ENCODE measurements around the gene TMUB1. TPM values are rescaled to one million over a fixed set of nuclear protein-coding genes. Genes with fewer than 3 reads are reported as not detected.

TMUB1 gene
- total RNA-seq, 1 donor from 2014 or later, result 59.9 TPM

DNA sequence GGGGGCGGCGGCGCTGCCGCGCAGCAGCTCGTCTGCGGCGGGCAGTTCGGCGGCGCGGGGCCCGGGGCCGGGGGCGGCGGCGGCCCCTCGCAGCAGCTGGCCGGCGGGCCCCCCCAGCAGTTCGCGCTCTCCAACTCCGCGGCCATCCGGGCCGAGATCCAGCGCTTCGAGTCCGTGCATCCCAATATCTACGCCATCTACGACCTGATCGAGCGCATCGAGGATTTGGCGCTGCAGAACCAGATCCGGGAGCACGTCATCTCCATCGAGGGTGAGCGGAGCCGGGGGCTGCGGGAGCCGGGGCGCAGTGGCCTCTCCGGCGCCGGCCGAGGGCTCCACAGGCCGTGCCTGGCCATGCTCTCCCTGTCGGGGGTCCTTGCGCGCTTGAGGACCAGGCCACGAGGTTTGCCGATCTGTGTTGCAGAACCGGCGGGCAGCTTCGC is 3.5 kb upstream of the TMUB1 start:
- peak; percentile 38 for DNase-seq (ENCODE audit: low read depth)

DNA sequence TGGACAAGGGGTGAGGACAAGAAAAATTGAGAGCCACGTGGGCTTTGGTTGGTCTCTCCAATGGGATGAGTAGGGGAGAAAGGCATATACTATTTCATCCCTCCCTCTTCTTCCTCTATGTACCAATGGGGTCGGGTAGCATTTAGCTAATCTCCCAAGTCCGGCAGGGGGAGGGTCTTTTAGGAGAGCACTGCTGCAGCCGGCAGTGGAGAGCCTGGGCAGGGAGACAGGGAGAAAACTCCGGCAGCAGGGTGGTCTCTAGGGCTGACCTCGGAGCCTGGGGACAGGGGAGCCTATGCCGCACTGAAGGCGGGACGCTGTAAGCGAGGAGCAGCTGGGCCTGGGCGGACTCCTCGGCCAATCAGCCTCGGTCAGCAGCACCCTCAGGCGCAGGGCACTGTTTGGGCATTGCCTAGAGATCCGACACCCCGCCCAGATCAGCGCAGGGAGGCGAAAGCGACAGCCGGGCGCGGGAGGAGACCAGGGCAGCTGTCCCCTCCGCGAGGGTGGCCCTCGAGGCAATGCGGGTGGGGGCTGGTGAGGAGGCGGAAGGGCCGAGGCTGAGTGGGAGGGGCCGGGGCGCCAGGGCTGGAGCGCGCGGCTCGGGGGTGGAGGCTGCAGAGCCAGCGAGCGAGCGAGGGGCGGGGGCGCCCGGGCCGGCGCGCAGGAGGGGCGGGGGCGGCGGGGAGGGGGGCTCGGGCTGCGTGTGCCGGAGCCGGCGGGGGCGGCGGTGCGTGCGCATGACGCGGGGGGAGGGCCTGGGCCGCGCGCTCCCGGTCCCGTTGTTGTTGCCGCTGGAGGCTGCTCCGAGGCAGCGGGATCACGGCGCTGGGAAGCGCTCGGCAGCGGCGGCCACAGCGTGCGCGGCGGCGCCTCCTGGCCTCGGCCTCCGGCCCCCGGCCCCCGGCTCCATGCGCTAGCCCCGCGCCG is 2.7 kb upstream of the TMUB1 start, which contains the start of gene AGAP3:
TSS of gene AGAP3 (plus strand) at position 785 of the 930 bp plus-strand sequence. CDS start 267 bp downstream, outside the sequence.
- DNase-seq (ENCODE audit: low read depth), result peak; percentile 99

GRCh38 chr7:151085329-151085690 is 2.0 kb upstream of the TMUB1 start:
- DNase-seq (ENCODE audit: low read depth), result no peak

GRCh38 chr7:151083824-151084160 is 499 bp upstream of the TMUB1 start:
- no peak for DNase-seq (ENCODE audit: low read depth)

- DNase-seq (ENCODE audit: low read depth), result no peak
Measured at GRCh38 chr7:151082141-151083070, 887 bp downstream of the TMUB1 start.

GRCh38 chr7:151081170-151082101 is 1.9 kb downstream of the TMUB1 start:
- peak; percentile 78 for DNase-seq (ENCODE audit: low read depth)

DNA sequence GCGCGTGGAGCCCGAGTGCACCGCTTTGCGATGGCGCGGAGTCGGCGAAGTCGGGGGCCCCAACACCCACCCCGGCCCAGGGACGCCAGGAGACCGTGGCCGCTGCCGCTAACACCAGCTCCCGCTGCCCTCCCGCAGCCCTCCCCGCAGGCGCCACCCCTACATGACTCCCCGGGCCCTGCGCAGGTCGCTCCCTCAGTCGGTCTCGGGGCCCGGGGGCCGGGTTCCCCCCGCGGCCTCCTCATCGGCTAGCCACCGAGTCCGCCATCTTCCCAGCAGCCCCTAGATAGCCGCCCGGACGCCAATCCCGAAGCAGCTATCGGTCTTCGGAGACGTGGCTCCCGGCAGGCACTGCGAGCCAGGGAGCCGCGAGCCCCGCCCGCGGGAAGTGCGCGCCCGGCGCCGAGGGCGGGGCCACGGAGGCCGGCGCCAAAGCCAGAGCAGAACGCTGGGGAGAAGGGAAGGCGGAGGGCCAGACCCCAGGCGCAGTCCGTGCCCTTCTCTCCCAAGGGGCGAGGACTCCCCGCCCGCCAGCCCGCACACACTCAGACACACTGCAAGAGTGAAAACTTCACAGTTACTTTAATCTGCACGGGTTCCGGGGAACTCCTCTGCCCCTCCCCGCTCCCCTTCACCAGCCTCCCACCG is 2.6 kb downstream of the TMUB1 start, which contains the start of gene FASTK:
TSS of gene FASTK (minus strand) at position 288 of the 648 bp plus-strand sequence. CDS start at position 245, 43 bp downstream.
- peak; percentile 95 for DNase-seq (ENCODE audit: low read depth)

GRCh38 chr7:151080067-151080521 is 3.2 kb downstream of the TMUB1 start:
- DNase-seq (ENCODE audit: low read depth), result peak; percentile 43

DNA sequence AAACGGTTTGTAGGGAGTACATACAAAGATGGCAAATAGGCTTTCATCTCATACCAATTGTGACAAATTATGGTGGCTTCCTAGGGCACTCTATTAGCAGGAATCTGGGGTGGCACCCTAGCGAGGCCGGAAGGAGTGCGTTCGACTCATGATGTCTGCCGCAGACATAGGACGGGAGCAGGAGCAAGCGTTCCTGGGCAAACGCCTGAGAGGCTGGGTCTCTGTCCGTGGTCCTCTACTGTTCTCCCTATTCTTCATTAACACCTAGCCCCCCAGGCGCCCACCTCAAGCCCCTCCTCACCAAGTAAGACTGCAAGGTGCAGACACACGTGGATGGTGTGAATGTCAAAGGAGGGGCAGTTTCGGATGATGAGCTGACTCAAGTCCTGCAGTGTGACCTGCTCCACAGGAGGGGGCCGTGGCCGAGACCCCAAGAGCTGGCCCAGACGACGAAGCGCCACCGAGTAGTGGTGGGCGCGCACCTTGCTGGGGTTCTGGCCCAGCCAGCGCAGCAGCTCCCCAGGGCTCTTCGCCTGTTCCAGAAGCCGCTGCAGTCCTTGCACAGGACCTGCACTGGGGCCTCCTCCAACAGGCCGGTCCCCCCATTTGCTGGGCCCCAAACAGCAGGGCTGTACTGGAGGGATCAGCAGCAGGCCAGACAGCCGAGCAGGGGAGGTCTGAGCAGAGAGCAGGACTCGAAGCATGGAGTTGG is 3.9 kb downstream of the TMUB1 start:
- DNase-seq (ENCODE audit: low read depth), result no peak

DNA sequence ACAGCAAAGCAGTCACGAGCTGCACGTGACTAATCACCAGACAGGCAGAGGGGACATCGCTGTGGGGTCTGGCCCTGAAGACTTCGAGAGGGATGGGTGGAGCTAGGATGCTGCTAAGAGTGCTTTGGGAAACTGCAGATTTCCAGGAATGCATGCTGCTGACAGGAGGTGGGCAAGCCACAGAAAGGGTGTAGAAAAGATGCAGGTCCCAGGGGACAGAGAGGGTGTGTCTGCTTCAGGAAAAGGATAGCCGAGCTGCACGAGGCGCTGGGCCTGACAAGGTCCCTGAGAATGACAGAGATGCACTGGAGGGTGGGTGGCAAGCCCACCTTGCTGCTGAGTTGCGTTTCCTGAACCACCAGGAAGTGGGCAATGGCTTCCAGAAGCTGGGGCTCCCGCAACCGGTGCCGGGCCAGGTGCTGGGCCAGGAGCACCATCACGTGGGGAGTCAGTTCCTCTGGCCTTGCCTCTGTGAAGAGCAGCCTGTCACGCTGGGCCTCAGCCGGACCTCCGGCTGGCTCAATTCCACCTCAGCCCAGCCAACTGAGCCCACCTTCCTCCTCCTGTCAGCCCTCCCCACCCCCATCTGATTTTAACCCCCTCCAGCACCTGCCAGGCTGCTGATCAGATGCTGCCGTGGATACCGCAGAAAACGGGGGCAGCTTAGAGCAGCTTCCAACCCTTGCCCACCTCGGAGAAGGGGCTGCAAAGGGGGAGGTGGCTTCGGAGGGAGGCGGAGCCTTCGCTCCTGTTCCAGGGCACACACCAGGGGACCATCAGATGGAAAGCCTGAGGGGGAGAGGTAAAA is 4.9 kb downstream of the TMUB1 start:
- DNase-seq (ENCODE audit: low read depth), result peak; percentile 34

- DNase-seq (ENCODE audit: low read depth), result no peak
Measured at GRCh38 chr7:151077705-151078232, 5.5 kb downstream of the TMUB1 start.

GRCh38 chr7:151076863-151077704 is 6.2 kb downstream of the TMUB1 start:
- peak; percentile 43 for DNase-seq (ENCODE audit: low read depth)

DNA sequence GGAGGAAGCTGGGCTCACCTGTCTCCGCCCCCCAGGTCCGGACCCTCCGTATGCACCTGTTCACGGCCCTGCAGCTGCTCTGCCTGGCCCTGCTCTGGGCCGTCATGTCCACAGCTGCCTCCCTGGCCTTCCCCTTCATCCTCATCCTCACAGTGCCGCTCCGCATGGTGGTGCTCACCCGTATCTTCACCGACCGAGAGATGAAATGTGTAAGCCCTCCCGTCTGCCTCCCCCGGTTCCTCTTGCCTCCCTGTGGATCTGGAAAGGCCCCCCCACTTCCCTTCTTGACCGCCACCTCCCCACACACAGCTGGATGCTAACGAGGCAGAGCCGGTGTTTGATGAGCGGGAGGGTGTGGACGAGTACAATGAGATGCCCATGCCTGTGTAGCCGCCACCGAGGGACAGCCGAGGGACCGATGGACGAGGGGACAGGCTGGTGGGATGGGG is 7.3 kb downstream of the TMUB1 start:
- no peak for DNase-seq (ENCODE audit: low read depth)

DNA sequence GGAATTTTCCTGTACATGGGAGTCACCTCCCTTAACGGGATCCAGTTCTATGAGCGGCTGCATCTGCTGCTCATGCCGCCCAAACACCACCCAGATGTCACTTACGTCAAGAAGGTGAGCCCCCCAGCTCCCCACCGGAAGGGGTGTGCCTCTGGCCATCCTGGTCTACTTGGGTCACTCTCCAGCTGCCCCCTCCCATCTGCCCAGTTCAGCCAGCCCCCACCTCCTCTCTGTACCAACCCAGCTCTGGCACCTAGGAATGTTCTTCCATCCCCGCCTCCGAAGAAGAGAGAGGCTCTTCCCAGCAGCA is 7.7 kb downstream of the TMUB1 start:
- DNase-seq (ENCODE audit: low read depth), result no peak

GRCh38 chr7:151074817-151075661 is 8.3 kb downstream of the TMUB1 start:
- DNase-seq (ENCODE audit: low read depth), result no peak

- no peak for DNase-seq (ENCODE audit: low read depth)
Measured at GRCh38 chr7:151073990-151074389, 9.3 kb downstream of the TMUB1 start.

Measured in myocyte (in vitro differentiated cells).